ENCODE results near the gene OR4D9.

OR4D9 gene

DNA sequence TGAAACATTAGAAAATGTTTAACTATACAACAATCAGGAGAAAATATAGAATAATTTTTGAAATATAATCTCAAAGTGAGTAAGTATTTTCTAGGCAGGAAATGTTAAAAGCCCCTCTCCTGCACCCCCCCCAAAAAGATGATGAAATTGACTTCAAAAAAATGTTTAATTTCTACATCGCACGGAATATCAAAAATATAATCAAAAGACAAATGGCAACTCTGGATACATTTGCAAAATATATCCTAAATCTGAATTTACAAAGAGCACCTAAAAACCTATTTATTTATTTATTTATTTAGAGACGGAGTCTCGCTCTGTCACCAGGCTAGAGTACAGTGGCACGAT, 36.9 kb downstream of the OR4D9 start:
- H3K9me3 ChIP-seq (replicated peaks in 1 of 11): 0 out of 22 replicates have a peak, but pooled peaks cover 0 to under 1% (median 0%) of the 10 kb centered on the region in 11 experiments
- H3K36me3 ChIP-seq: no peaks in the 10 kb centered on the region
- peak overlapping the region in 4 of 11 experiments; percentile 44 to 69 (median 64); a peak in 6 of 22 replicates for H3K4me2 ChIP-seq
- H3K9ac ChIP-seq: no peak overlapping the region
- peaks cover 19 to 57% (median 28%) of the 10 kb centered on the region in 10 experiments for H3K4me1 ChIP-seq
- H3K4me3 ChIP-seq: no peak overlapping the region
- H3K27ac ChIP-seq: no peak overlapping the region; a peak in 1 of 22 replicates
- no peaks in the 10 kb centered on the region for H4K20me1 ChIP-seq
- H3K27me3 ChIP-seq: no peaks in the 10 kb centered on the region
- no peak for TF ChIP-seq Cebpa-rat (IDR thresholded peaks at IDR 0.05)

DNA sequence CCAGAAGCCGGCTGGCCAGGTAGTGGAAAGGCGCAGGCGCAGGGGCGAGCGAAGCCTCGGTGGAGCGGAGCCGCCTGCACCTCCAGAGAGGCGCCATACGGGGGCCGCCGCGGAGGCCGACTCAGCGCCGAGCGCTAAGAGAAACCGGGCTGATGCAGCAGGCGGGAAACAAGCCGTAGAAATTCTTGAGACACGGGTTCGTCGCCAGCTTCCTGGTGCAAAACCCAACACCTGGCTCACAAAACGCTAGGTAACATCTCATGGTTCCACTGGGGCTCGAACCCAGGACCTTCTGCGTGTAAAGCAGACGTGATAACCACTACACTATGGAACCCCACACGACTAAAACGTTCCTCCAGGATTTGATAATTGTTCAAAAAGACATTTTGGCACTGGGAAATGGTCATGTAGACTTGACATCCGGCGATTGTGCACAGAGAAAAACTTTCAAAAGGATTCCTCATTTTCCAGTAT, 39.1 kb downstream of the OR4D9 start:
- H3K4me1 ChIP-seq: peaks cover 32 to 67% (median 42%) of the 10 kb centered on the region in 10 experiments
- H4K20me1 ChIP-seq: no peaks in the 10 kb centered on the region
- H3K27ac ChIP-seq: peak overlapping the region; percentile 40 to 89 (median 80); a peak in 21 of 22 replicates
- H3K36me3 ChIP-seq: no peaks in the 10 kb centered on the region
- H3K4me3 ChIP-seq: peak overlapping the region; percentile 54 to 77 (median 69)
- 0 out of 22 replicates have a peak, but pooled peaks cover 0 to 7% (median 0%) of the 10 kb centered on the region in 11 experiments for H3K9me3 ChIP-seq (replicated peaks in 1 of 11)
- peak overlapping the region; percentile 64 to 86 (median 71) for H3K4me2 ChIP-seq
- peaks cover 0 to under 1% (median 0%) of the 10 kb centered on the region in 11 experiments; a peak in 1 of 22 replicates for H3K27me3 ChIP-seq
- peak overlapping the region; percentile 72 to 82 (median 78) for H3K9ac ChIP-seq
- TF ChIP-seq Cebpa-rat (IDR thresholded peaks at IDR 0.05): no peak

DNA sequence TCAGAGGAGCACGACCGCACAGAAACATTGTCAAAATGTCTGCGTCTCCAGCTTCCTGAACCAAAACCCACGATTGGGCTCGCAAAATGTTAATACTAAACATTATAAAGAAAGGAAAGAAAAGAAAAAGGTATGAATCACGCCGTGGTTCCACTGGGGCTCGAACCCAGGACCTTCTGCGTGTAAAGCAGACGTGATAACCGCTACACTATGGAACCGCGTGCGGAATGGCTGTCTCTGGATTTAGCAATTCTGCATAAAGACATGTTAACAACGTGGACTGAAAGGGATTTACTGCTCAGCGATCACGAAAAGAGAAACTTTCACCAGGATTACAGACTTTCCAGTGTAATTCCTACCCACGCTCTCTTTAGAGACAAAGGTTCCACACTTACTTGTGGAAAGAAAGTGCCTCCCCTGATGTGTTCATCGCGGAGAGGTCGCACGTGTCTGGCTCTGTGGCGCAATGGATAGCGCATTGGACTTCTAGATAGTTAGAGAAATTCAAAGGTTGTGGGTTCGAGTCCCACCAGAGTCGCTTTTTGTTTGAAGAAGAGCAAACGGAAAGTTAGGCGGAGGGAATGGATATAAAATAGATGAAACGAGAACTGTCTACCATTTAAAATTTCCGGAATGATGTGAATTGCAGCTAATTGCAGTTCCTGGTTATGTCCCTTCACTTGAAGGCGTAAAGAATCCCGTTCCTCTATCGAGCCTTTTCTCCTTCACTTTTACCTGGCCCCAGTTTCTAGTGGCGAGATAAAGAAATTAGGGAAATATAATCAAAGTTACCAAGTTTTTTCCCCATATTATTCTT, 39.7 kb downstream of the OR4D9 start:
- H3K9ac ChIP-seq: peak overlapping the region; percentile 72 to 82 (median 78)
- 0 out of 22 replicates have a peak, but pooled peaks cover 0 to 7% (median 0%) of the 10 kb centered on the region in 11 experiments for H3K9me3 ChIP-seq (replicated peaks in 1 of 11)
- H3K4me3 ChIP-seq: peak overlapping the region; percentile 54 to 77 (median 69)
- H3K4me2 ChIP-seq: peak overlapping the region; percentile 64 to 86 (median 71)
- peak in 8 of 11 experiments; percentile 19 to 55 (median 33); a peak in 2 of 22 replicates for TF ChIP-seq Cebpa-rat (IDR thresholded peaks at IDR 0.05)
- H3K4me1 ChIP-seq: peaks cover 32 to 68% (median 48%) of the 10 kb centered on the region in 10 experiments
- peak overlapping the region; percentile 40 to 89 (median 80); a peak in 21 of 22 replicates for H3K27ac ChIP-seq
- H3K36me3 ChIP-seq: no peaks in the 10 kb centered on the region
- H3K27me3 ChIP-seq: peaks cover 0 to 7% (median 0%) of the 10 kb centered on the region in 11 experiments; a peak in 7 of 22 replicates
- no peaks in the 10 kb centered on the region for H4K20me1 ChIP-seq

DNA sequence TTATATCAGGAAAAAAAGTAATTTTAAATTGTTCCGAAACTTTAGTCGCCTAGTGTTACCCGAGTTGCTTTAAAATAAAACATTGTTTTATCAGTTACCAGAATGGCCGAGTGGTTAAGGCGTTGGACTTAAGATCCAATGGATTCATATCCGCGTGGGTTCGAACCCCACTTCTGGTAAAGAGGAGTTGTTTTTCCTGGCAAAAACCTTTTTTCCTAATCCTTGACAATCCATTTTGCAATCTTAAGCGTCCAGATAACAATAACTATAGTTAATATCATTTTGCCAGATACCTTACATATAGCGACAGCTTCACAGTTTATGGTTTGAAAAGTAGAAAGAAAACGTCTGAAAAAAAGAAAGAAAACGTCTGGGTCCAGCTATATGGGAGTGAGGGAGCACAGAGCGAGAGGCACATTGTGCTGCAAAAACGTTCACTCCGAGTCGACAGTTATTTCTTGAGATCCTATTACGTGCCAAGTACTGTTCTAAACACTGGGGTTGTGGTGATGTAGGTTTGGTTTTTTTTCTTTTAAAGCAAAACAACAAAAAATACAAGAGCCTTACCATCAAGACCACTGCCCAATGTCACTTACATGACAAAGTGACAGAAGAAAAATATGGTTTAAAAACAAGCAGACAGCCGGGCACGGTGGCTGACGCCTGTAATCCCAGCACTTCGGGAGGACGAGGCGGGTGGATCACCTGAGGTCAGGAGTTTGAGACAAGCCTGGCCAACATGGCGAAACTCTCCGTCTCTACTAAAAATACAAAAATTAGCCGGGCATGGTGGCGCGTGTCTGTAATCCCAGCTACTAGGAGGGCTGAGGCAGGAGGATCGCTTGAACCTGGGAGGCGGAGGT, 40.6 kb downstream of the OR4D9 start:
- H3K9ac ChIP-seq: peak overlapping the region; percentile 72 to 82 (median 78)
- H3K27me3 ChIP-seq: peaks cover 0 to 14% (median 4%) of the 10 kb centered on the region in 11 experiments; a peak in 12 of 22 replicates
- H3K4me3 ChIP-seq: peak overlapping the region; percentile 54 to 77 (median 69)
- H3K36me3 ChIP-seq: no peaks in the 10 kb centered on the region
- H3K27ac ChIP-seq: peak overlapping the region; percentile 40 to 89 (median 80); a peak in 21 of 22 replicates
- TF ChIP-seq Cebpa-rat (IDR thresholded peaks at IDR 0.05): no peak
- H3K9me3 ChIP-seq (replicated peaks in 1 of 11): 0 out of 22 replicates have a peak, but pooled peaks cover 0 to 7% (median 0%) of the 10 kb centered on the region in 11 experiments
- no peaks in the 10 kb centered on the region for H4K20me1 ChIP-seq
- peaks cover 32 to 72% (median 53%) of the 10 kb centered on the region in 10 experiments for H3K4me1 ChIP-seq
- H3K4me2 ChIP-seq: peak overlapping the region; percentile 64 to 86 (median 71)

DNA sequence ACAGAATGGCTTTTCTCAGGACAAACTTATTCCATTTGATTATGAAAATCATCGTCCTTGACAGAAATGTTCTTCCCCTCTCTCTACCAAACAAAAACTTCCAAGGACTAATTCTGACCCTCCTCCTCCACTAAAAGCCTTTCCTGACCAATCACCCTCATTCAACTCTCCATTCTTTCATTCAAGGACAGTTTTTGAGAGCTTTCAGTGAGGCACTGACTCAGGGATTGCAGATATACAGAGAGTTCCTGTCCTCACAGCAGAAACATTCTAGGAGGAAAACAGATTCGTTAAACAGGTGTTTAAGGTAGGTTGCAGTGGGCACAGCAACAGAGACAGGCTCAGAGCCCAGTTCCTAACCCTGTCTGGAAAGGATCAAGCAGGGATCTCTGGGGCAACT, 41.5 kb downstream of the OR4D9 start:
- Histone ChIP-seq H3K27ac (peak overlapping the region in 5 of 11 experiments; percentile 5 to 70 (median 56); a peak in 5 of 22 replicates), H4K20me1 (no peaks in the 10 kb centered on the region), H3K4me3 (peak overlapping the region in 1 of 10 experiments; percentile 71; a peak in 1 of 20 replicates), H3K36me3 (no peaks in the 10 kb centered on the region), H3K9ac (peak overlapping the region in 1 of 11 experiments; percentile 82; a peak in 1 of 22 replicates), H3K4me1 (peaks cover 30 to 70% (median 52%) of the 10 kb centered on the region in 10 experiments), H3K9me3 (replicated peaks in 1 of 11) (0 out of 22 replicates have a peak, but pooled peaks cover 0 to 7% (median 0%) of the 10 kb centered on the region in 11 experiments), H3K4me2 (peak overlapping the region in 10 of 11 experiments; percentile 56 to 86 (median 72); a peak in 14 of 22 replicates), H3K27me3 (peaks cover 0 to 23% (median 14%) of the 10 kb centered on the region in 11 experiments; a peak in 13 of 22 replicates)
- no peak for TF ChIP-seq Cebpa-rat (IDR thresholded peaks at IDR 0.05)

DNA sequence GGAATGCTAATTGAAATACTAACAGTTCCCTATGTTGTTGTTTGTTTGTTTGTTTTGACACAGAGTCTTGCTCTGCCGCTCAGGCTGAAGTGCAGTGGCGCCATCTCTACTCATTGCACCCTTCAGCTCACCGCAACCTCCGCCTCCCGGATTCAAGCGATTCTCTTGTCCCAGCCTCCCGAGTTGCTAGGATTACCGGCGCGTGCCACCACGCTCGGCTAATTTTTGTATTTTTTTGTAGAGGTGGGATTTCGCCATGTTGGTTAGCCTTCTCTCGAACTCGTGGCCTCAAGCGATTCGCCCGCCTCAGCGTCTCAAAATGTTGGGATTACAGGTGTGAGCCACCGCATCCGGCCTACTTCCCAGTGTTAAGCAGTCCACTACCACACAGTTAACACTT, 42.0 kb downstream of the OR4D9 start:
- Histone ChIP-seq H3K4me1 (peaks cover 25 to 70% (median 51%) of the 10 kb centered on the region in 10 experiments), H3K27ac (peak overlapping the region in 8 of 11 experiments; percentile 2 to 71 (median 64); a peak in 13 of 22 replicates), H3K36me3 (no peaks in the 10 kb centered on the region), H4K20me1 (no peaks in the 10 kb centered on the region), H3K9me3 (replicated peaks in 1 of 11) (0 out of 22 replicates have a peak, but pooled peaks cover 0 to 7% (median 0%) of the 10 kb centered on the region in 11 experiments), H3K9ac (no peak overlapping the region; a peak in 1 of 22 replicates), H3K4me2 (peak overlapping the region; percentile 56 to 86 (median 72)), H3K4me3 (no peak overlapping the region), H3K27me3 (peaks cover 0 to 27% (median 18%) of the 10 kb centered on the region in 11 experiments; a peak in 13 of 22 replicates)
- TF ChIP-seq Cebpa-rat (IDR thresholded peaks at IDR 0.05): no peak

DNA sequence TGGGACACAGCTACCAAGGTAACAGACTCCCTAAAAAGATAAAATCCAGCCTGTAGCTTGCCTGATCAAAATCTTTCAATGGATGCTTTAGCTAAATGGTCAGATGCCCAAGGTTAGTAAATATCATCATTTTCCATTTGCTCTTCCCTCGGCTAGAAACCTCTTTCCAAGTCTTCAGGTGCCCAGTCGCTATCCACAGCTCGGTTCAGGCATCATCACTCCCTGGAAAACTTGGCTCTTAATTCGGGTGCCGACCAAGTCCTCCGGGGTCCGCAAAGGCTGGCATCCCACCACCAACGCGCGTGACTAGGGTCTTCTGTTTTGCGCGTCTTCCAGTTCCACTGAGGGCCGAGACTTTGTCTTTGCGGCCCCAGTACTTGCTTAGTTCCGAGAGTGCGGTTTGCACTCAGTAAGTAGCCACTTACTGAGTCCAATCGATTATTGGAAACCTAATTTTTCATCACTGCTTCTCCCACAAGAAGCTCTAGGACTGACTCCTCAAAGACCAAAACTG, 44.3 kb downstream of the OR4D9 start:
- Histone ChIP-seq H4K20me1 (no peaks in the 10 kb centered on the region), H3K9ac (peak overlapping the region in 3 of 11 experiments; percentile 21 to 25 (median 22); a peak in 2 of 22 replicates), H3K4me3 (peak overlapping the region in 4 of 10 experiments; percentile 31 to 53 (median 49); a peak in 4 of 20 replicates), H3K9me3 (replicated peaks in 1 of 11) (0 out of 22 replicates have a peak, but pooled peaks cover 0 to 7% (median 0%) of the 10 kb centered on the region in 11 experiments), H3K27ac (peak overlapping the region in 1 of 11 experiments; percentile 21; a peak in 1 of 22 replicates), H3K27me3 (peaks cover 0 to 28% (median 18%) of the 10 kb centered on the region in 11 experiments; a peak in 13 of 22 replicates), H3K4me1 (peaks cover 15 to 71% (median 47%) of the 10 kb centered on the region in 10 experiments), H3K36me3 (no peaks in the 10 kb centered on the region), H3K4me2 (peak overlapping the region; percentile 16 to 62 (median 46); a peak in 19 of 22 replicates)
- TF ChIP-seq Cebpa-rat (IDR thresholded peaks at IDR 0.05): no peak

Data from BLaER1 treated with 17β-estradiol and CSF1 and Interleukin-3, amounts not matched to agents 10 nM and 100 nM (cell line).